Stimulated activated memory B cell treated with anti-CD40 and anti-IgM and Interleukin-4, amounts not matched to agents 10 μg/mL and 1 μg/mL and 100 μg/mL, for 72 hours (primary cell): ENCODE measurements around the gene TGM4.

Source experiments
- ATAC-seq: fragments of 150-1000 bp; cut with Tn5 transposase; 2 replicates; pipeline ENCODE4 v1.10.0; 2021
- H3K27ac Mint-ChIP-seq: one replicate; pipeline ENCODE4 v1.8.0; 2022; ENCODE audit warnings: mild to moderate bottlenecking, mixed read lengths
- H3K27me3 Mint-ChIP-seq: one replicate; pipeline ENCODE4 v1.8.0; 2022; ENCODE audit warnings: mixed read lengths
- H3K36me3 Mint-ChIP-seq: one replicate; pipeline ENCODE4 v1.8.0; 2022; ENCODE audit warnings: mixed read lengths
- H3K4me1 Mint-ChIP-seq: one replicate; pipeline ENCODE4 v1.8.0; 2022; ENCODE audit warnings: mixed read lengths
- H3K4me3 Mint-ChIP-seq: one replicate; pipeline ENCODE4 v1.8.0; 2022; ENCODE audit warnings: mild to moderate bottlenecking, moderate library complexity, mixed read lengths
- H3K9me3 Mint-ChIP-seq: one replicate; pipeline ENCODE4 v1.8.0; 2022; ENCODE audit warnings: mixed read lengths

Gene TGM4

DNA sequence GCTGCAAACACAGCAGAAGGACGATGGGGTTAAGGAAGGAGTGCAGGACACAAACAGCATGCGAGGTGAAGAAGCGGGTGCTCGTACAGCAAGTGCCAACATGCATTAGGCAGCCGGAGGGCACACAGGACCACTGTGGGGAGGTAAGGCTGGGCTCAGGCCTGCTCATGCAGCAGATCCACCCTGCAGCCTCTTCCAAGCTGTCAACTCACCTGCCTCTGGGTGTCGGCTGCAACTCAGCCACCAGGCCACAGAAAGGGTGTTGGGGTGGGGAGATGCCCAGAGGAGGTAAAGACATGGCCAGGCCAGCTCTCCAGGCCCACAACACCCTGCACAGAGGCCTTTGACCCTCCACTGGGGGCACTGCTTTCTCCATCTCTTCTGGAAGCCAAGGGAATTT is 44.2 kb downstream of the TGM4 start:
- Mint-ChIP-seq H3K4me1 (no peaks in the 10 kb centered on the region), H3K36me3 (peaks cover 49% of the 10 kb centered on the region)

DNA sequence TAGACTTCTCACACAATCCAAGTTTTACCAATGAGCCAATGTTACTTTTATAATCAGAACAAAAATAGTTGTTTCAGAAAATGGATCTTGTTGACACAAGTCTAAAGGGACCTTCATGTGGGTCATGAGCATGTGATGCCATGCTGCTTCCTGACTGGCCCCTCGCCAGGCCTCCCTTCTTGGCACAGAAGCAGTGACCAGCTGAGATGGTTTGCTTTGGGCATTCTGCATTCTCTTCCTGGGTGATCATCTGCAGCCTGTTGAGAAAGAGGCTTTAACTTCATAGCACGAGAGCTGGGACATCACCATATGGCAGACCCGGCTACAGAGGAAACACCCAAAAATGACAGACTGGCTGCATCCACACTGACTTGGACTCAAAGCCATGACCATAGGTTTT is 45.7 kb downstream of the TGM4 start:
- Mint-ChIP-seq H3K9me3 (no peaks in the 10 kb centered on the region), H3K4me1 (no peaks in the 10 kb centered on the region), H3K36me3 (peaks cover 62% of the 10 kb centered on the region), H3K27ac (no peak overlapping the region), H3K27me3 (no peaks in the 10 kb centered on the region), H3K4me3 (no peak overlapping the region)
- no peak for ATAC-seq

More for the DNA sequence above, 44.2 kb downstream of the TGM4 start:
- no peak overlapping the region for H3K27ac Mint-ChIP-seq
- no peak overlapping the region for H3K4me3 Mint-ChIP-seq
- H3K27me3 Mint-ChIP-seq: no peaks in the 10 kb centered on the region
- ATAC-seq: no peak
- no peaks in the 10 kb centered on the region for H3K9me3 Mint-ChIP-seq

DNA sequence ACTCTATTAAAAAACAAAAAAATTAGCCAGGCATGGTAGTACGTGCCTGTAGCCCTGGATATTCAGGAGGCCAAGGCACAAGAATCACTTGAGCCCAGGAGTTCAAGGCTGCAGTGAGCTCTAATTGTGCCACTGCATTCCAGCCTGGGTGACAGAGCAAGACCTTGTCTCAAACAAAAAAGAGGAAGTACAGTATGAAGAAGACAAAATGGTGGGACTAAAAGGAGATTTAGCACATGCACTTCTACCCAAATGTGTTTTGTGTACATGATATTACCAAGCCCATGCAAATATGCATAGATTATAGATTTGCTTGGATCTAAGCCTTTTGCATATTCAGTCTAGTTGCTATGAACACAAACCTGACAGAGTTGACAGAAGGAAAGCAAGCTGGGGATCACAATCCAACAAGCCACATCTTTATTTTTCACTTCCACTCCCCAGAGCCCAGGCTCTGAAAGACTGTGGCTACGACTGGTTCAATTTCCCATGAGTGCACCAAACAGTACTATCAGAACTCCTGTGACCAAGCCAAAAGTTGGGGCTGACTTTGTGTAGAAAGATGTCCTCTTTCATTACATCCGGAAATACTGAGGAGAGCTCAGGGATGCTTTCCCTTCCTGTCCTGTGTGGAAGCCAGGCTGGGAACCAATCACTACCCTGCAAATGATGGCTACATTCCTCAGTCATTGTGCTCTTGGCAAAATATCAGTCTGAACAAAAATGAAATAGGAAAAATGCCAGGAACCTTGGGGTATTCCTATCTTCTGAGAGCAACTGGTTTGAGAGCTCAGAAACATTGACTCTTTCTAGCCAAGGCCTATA is 49.4 kb downstream of the TGM4 start:
- Mint-ChIP-seq H3K36me3 (peaks cover 82% of the 10 kb centered on the region), H3K4me3 (no peak overlapping the region), H3K4me1 (no peaks in the 10 kb centered on the region), H3K27me3 (no peaks in the 10 kb centered on the region), H3K9me3 (no peaks in the 10 kb centered on the region), H3K27ac (no peak overlapping the region)
- no peak for ATAC-seq

DNA sequence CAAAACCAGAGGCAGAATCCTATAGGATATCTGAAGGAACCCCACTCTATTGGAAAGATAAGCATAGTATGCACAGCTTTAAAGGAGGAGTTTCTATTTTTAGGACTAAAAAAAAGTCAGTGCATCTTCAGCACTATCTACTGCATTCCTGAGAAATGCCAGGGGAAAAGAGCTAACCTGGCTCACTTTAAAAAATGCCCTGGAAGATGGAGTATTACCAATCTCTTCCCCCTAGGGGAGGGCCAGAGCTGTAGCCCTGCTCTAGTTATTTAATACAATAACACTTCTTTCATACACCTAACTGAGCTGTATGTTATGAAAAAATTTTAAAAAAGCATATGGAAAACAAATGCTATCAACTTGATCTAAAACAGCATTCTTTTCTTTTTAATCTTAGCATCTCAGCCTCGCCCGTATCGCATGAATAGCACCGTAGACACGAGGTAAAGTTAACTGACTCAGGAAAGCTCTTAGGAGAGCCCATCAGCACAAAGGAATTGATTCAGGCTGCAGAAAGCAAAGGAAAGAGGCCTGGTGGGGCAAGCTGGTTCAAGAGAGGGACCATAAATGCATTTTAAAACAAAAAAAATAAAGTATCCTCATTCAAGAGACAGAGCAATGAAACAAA is 50.2 kb downstream of the TGM4 start:
- Mint-ChIP-seq H3K9me3 (no peaks in the 10 kb centered on the region), H3K27ac (no peak overlapping the region), H3K36me3 (peaks cover 81% of the 10 kb centered on the region), H3K4me3 (no peak overlapping the region), H3K4me1 (no peaks in the 10 kb centered on the region), H3K27me3 (no peaks in the 10 kb centered on the region)
- no peak for ATAC-seq

DNA sequence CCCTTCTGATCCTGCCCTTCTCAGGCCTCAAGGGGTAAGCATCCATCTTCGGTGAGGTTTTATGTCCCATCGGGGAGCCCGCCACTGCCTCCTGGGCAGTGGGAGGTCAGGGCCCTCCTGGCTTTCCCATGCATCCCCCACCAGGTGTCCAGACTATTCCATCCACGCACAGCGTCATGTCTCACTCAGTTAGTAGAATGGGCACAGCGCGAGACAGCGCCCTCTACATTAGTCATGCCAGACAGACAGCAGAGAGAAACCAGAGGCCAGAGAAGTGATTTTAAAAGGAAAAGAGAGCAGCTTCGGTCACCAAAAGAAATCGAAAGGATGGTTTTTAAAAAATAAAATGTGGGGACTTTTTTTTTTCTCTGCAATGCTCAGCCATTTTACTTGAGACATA is 51.8 kb downstream of the TGM4 start:
- H3K9me3 Mint-ChIP-seq: no peaks in the 10 kb centered on the region

DNA sequence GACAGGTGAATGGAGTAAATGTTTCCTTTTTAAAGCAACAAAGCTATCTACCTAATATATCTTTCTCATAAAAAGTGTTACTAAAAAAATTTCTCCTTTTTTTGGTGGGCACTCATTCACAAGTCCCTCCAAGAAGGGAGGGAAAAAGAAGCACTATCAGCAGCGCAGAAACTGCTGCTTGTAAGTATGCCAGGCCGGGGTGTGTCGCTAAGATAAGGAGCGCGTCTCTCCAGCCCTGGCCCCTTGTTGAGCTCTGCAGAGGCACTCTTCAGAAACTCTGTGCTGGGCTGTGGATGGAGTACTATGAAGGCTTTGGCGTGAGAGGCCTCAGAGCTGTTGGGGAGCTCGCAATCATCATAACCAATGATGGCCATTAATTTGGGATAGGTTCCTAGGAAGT is 52.5 kb downstream of the TGM4 start:
- no peak overlapping the region for H3K4me3 Mint-ChIP-seq
- no peak for ATAC-seq
- no peaks in the 10 kb centered on the region for H3K9me3 Mint-ChIP-seq
- H3K4me1 Mint-ChIP-seq: no peaks in the 10 kb centered on the region
- H3K27me3 Mint-ChIP-seq: no peaks in the 10 kb centered on the region
- H3K36me3 Mint-ChIP-seq: peaks cover 74% of the 10 kb centered on the region
- no peak overlapping the region for H3K27ac Mint-ChIP-seq

More for the DNA sequence above, 51.8 kb downstream of the TGM4 start:
- no peak for ATAC-seq
- no peaks in the 10 kb centered on the region for H3K27me3 Mint-ChIP-seq
- no peaks in the 10 kb centered on the region for H3K4me1 Mint-ChIP-seq
- H3K27ac Mint-ChIP-seq: no peak overlapping the region
- H3K36me3 Mint-ChIP-seq: peaks cover 81% of the 10 kb centered on the region
- no peak overlapping the region for H3K4me3 Mint-ChIP-seq

DNA sequence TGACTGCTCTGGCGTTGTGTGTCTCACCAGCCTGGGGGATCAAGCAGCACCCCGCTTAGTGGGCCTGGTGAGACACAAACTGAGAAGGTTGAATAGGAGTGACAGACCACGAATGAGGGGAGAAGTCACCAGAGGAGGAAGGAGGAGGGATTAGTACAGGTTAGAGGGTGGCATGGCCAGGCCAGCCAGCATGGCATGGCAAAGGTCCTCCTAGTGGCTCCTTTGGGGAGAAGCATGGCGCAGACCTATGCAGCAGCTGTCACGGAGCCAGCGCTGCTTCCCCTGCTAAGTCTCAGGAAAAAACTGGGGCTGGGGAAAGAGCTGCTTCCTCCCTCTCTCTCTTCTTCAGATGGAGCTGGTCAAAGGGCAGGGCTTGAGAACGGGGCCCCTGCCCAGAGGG is 53.0 kb downstream of the TGM4 start:
- no peak overlapping the region for H3K27ac Mint-ChIP-seq
- no peaks in the 10 kb centered on the region for H3K9me3 Mint-ChIP-seq
- no peak for ATAC-seq
- peaks cover 74% of the 10 kb centered on the region for H3K36me3 Mint-ChIP-seq
- H3K4me1 Mint-ChIP-seq: no peaks in the 10 kb centered on the region
- no peaks in the 10 kb centered on the region for H3K27me3 Mint-ChIP-seq
- no peak overlapping the region for H3K4me3 Mint-ChIP-seq

DNA sequence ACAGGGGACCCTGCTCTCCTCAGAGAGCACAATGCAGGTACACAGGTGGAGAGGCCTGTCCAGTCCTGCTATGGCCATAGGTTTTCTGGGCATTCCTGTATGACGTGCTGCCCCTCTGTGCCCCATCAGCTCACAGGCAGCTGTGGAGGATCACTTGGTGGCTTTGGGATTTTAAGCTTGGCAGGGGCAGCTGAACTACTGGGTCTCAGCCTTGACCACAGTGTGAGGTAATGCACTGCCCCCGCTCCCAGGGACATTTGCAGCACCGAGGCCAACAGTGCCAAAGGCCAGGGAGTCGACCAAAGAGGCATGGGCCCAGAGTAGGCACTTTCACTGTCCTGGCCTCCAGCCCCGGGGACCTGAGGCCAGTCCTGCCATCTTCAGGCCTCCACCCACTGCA is 55.4 kb downstream of the TGM4 start:
- Mint-ChIP-seq H3K4me3 (no peak overlapping the region), H3K27ac (no peak overlapping the region), H3K36me3 (peaks cover 74% of the 10 kb centered on the region), H3K9me3 (no peaks in the 10 kb centered on the region), H3K27me3 (no peaks in the 10 kb centered on the region), H3K4me1 (no peaks in the 10 kb centered on the region)
- ATAC-seq: no peak

DNA sequence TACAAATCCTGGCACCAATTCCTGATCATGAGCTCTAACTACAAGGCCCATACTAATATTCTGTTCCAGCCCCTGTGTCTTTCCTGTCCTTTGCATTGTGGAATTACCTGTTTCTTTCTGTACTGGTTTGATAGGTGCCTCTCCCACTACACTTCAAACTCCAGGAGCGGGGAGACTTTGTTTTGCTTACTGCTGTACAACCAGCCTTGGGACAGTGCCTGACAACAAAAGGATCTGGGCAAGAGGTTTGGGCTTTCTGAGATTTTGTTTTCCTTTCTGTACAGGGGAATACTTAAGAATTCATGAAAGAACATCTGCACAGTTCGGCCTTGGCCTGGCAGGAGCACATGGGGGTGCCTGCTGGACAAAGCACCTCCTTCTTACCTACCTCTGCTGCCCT is 56.5 kb downstream of the TGM4 start:
- Mint-ChIP-seq H3K27ac (no peak overlapping the region), H3K4me1 (no peaks in the 10 kb centered on the region), H3K27me3 (no peaks in the 10 kb centered on the region), H3K36me3 (peaks cover 70% of the 10 kb centered on the region), H3K4me3 (no peak overlapping the region), H3K9me3 (no peaks in the 10 kb centered on the region)
- no peak for ATAC-seq

DNA sequence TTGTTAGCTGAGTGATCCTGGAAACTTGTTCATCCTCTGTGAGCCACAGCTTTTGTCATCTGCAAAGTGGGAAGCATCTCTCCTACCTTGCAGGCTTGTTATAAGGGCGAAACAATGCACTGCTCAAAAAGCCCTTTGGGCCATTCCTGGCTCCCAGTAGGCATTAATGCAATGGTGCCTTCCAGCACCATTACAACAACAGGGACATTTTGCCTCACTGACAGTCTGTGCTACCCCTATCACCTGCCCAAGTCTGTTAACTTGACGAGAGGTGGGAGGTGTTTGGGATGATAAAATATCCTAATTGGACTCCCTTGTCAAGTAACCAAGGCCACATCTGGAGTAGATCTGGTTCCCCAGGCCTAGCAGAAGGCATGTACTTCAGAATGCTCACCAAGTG is 57.4 kb downstream of the TGM4 start:
- peaks cover 69% of the 10 kb centered on the region for H3K36me3 Mint-ChIP-seq
- ATAC-seq: no peak
- no peak overlapping the region for H3K27ac Mint-ChIP-seq
- H3K4me3 Mint-ChIP-seq: no peak overlapping the region
- no peaks in the 10 kb centered on the region for H3K4me1 Mint-ChIP-seq
- no peaks in the 10 kb centered on the region for H3K27me3 Mint-ChIP-seq
- H3K9me3 Mint-ChIP-seq: no peaks in the 10 kb centered on the region

DNA sequence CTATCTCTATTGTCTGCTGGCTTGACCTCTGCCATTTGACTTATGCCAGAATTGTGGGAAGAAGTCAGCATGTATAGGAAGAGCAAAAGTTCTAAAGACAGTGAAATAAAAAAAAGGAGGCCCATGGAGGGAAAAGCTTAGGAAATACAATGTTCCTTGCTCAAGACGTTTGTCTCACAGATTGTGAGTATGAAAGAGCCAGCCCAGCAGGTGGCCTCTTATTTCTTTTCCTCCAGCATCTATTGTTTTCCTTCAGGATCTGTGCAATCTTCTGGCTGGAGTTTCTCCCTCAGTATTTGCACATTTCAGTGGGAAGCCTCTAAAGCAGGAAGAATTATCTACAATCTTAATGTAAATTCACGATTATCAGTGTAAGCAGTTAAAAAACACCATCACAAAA is 57.9 kb downstream of the TGM4 start:
- Mint-ChIP-seq H3K9me3 (no peaks in the 10 kb centered on the region), H3K36me3 (peaks cover 65% of the 10 kb centered on the region), H3K4me3 (no peak overlapping the region), H3K27ac (no peak overlapping the region), H3K27me3 (no peaks in the 10 kb centered on the region), H3K4me1 (no peaks in the 10 kb centered on the region)
- ATAC-seq: no peak

DNA sequence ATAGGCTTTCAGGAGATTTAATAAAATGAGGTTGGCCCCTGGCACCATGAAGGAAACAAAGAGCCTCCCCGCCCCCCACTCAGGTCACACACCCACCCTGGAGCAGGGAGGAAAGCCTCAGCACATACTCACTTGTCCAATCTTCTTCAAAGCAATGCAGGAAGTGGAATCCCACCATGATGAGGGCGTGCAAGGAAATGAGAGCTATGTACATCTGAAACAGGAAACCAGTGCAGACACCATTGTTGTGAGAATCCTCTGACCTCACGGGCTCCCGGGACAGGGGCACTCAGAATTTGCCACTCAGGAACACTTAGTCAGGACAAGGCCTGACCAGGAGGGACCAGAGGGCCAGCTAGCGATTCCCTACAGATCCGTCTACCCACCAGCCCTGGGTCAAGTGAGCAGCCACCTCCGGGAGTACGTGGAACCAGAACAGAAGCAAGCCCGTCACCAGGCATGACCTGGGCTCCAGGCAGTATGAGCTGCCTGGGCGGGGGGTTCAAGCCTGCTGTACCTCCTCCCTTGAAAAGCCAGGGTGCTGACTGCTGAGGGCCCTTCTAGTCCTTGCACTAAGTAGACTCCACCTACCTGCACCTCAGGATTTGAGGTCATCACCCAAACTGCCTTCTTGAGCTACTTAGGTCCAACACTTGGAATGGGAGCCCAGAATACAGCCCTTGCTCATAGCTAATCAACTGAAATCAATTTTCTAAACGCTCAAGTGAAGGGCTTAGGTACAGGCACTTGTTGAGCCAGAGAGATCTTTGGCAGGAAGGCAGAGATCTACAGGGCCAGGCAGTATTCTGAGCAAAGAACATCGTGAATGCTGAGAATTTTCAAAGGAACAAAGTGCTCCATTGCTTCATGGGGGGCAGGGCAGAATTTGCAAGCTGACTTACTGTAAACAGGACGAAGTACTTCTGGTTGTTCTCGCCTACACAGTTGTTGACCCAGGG is 58.9 kb downstream of the TGM4 start:
- no peak for ATAC-seq
- Mint-ChIP-seq H3K4me1 (no peaks in the 10 kb centered on the region), H3K9me3 (no peaks in the 10 kb centered on the region), H3K36me3 (peaks cover 64% of the 10 kb centered on the region), H3K4me3 (no peak overlapping the region), H3K27ac (no peak overlapping the region), H3K27me3 (no peaks in the 10 kb centered on the region)

DNA sequence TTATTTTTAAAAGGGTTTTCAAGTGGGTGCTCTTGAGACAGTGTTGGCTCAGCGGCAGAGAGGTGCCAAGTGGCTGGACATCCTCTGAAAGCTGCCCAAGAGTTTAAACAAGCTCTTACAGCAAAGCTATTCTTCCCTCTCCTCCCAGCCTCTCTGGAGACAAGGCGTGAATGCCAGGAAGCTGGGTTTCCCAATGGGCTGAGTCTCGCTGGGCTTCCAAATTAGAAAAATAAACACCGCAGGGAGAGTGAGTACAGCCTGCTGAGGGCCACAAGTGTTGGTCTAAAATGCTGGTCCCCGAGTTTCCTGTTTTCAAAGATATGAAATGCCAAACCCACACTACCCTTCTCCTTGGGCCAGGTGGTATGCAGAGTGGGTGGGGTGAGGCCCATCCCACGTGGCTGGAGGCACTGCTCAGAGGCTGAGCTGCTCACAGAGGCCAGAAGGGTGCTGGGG is 65.2 kb downstream of the TGM4 start:
- Mint-ChIP-seq H3K4me3 (no peak overlapping the region), H3K36me3 (peaks cover 72% of the 10 kb centered on the region), H3K27me3 (no peaks in the 10 kb centered on the region), H3K9me3 (no peaks in the 10 kb centered on the region), H3K4me1 (no peaks in the 10 kb centered on the region), H3K27ac (no peak overlapping the region)
- no peak for ATAC-seq

DNA sequence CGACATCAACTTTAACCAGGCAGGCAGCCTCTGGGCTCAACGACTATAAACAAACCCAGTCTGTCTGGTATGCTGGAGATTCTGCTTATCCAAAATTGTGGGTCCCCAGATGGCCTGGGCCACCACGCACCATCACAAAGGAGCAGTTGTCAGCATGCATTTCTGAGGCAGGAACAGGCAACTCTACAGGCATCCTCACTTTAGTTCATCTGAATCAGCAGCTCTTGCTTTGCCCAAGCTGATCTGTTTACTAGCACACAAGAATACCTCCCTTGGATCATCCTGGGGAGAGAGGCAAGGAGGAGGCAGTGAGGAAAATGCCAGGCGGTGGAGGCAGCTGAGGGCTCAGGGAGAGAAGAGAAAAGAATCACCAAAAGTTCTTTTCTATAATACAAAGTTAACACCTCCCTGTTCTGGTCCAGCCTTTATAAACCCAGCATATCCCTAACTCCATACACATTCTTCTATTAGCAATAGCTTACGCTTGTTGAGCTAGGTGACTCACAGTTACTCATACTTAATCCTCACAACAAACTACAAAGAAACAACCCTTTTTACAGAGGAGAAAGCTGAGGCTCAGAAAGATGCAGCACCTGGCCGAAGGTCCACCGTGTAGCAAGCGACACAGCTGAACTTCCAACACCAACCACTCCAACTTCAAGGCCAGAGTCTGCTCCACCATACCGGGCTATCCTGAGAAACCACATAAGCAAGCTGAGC is 68.0 kb downstream of the TGM4 start:
- H3K27me3 Mint-ChIP-seq: no peaks in the 10 kb centered on the region

DNA sequence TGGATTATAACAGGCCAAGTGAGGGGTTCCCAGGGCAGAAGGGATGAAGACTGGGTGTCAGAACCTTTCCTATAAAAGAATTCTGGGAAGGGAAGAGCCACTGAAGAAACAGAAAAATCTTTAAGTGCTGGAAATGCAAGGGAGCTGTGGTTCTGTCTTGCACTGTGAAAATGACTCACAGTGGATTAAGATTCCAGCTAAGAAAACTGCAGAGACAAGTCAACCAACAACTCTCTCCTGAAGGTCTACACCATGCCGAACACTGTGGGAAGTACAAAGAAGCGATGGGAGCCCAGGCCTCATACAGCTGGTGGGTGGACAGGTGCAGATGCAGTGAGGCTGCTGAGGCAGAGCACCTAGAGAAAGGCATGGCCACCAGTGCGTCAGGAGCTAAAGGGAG is 73.8 kb downstream of the TGM4 start:
- ATAC-seq: no peak
- Mint-ChIP-seq H3K9me3 (no peaks in the 10 kb centered on the region), H3K4me1 (peaks cover 22% of the 10 kb centered on the region), H3K4me3 (no peak overlapping the region), H3K36me3 (peaks cover 45% of the 10 kb centered on the region), H3K27ac (no peak overlapping the region), H3K27me3 (no peaks in the 10 kb centered on the region)

More for the DNA sequence above, 68.0 kb downstream of the TGM4 start:
- Mint-ChIP-seq H3K4me1 (no peaks in the 10 kb centered on the region), H3K36me3 (peaks cover 80% of the 10 kb centered on the region), H3K27ac (no peak overlapping the region), H3K9me3 (no peaks in the 10 kb centered on the region), H3K4me3 (no peak overlapping the region)
- no peak for ATAC-seq
